ENCODE measurements around the gene KCTD15.

Gene KCTD15

GRCh38 chr19:33798681-33799111, 2.0 kb downstream of the KCTD15 start:
- DNase-seq, result peak; percentile 61

- DNase-seq, result no peak
These were observed 2.8 kb downstream of the KCTD15 start for GRCh38 chr19:33799476-33799875.

DNA sequence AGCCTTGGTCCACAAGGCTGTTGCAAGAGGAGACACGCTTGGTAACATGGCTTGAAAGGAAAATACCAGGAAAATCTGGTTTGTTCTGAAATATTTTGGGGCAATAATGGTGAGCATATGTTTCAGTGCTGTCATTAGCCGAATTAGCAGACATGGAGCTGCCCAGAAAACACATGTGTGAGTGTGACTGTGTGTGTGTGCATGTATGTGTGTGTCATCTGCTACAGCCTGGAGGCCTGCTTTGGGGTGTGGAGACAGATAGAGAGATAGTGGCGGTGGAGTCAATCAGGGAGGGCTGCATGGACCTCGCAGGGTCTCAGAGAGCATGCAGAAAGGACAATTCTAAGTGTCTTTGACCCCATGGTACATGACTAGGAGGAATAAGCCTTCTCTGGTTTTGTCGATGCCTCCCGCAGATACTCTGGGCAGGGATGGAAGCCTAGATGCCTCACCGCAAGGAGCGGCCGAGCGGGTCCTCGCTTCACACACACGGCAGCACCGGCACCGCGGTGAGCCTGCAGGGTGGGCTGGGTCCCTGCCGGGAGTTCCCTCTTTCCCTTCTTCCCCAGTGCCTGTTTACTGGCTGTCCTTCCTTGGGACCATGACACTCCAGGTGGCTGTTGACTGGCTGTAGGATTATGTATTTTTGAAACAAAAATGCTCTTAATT, 3.5 kb downstream of the KCTD15 start:
- DNase-seq, result no peak

DNA sequence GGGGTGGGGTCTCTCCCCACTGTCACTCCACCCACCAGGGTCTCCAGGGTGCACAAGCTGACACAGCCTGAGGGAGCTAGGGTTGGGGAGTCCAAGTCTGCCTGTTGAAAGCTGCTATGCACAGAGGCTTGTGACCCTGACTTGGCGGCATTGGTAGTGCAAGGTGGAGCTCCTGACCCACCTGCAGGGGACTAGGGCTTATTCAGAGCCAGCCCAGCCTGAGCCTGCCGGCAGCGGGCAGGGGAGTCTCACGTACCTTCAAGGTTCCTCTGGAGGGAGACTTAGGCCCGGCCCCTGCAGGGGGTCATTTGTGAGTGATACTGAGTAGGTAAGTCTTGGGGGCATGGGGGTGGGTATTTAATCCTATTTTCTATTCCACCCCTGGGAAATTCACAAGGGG, 4.7 kb downstream of the KCTD15 start:
- no peak for DNase-seq

DNA sequence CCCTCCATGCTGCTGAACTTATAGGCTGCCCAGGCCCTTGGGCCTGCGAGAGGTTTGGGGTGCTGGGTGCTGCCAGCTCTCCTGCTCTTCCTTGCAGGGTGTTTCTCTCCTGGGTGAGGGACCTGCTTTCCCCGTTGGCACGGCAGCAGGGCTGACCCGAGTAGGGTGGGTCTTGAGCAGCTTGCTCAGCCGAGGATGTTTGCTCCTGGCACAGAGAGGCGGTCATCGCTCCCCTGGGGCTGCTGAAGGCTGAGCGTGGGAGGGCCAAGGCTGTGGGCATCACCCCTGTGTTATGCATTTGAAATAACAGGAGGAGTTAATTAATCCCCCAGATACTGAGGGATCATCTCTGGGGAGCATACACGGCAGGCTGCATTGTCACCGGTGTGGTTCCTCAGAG, 5.3 kb downstream of the KCTD15 start:
- no peak for DNase-seq

DNA sequence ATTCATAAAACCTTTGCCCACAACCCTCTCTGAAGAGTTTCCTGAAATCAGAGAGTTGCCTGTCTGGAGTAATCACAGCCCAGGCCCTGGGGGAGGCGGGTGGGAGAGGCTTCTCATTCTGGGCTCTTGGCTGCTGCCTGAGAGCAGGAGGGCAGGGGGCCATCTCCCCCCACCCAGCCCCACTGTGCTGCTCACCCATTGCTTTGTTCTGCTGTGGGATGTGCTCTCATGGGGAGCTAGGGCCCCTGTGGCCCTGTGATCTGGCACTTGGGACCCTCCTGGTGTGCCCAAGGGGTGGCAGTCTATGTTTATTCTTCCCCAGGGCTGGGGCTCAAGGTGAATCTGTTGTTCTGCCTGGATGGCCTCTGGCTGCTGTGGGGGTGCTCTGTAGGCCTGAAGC, 6.1 kb downstream of the KCTD15 start:
- DNase-seq, result no peak

DNA sequence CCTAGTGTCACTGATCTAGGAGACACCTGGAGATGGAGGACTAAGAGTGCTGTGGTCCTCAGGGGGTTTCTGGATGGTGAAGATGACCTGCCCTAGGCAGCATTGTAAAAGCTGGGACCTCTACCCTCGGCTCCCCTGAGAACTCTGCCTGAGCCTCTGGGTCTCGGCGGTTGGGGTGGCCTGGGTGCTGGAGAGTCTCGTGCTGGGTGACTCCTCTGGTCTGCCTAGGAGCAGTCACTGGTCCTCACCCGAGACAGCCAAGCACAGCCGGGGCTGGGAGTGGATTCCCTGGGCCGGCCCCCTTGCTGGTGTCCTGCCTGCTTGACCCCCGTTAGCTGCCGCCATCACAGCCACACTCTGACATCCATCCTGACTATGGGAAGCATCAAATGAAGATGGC, 6.7 kb downstream of the KCTD15 start:
- DNase-seq, result no peak

- DNase-seq, result peak; percentile 78
These were observed 7.5 kb downstream of the KCTD15 start for GRCh38 chr19:33804021-33804799.

DNA sequence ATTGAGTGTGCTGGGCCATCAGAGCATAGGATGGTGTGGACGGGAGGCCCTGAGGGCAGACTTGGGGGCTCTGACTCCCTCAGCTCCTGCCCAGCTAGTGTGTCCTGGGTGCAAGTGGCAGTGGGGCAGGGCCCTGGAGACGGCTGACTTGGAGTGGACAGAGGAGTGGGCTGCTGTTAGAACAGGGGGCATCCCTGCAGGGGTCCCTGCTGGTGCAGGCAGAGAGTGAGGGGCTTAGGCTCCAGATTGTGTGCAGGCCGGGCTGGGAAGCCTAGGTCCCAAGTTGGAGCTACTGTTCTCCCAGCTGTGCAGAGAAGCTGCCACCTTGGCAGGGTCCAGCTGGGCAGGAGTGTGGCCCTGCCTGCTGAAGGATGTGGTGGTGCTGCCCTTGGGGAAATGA, 8.6 kb downstream of the KCTD15 start:
- no peak for DNase-seq

- no peak for DNase-seq
These were observed 9.3 kb downstream of the KCTD15 start for GRCh38 chr19:33805840-33806433.

- no peak for DNase-seq
These were observed 9.8 kb downstream of the KCTD15 start for GRCh38 chr19:33806434-33806881.

GRCh38 chr19:33808399-33808798, 11.7 kb downstream of the KCTD15 start:
- DNase-seq, result no peak

- DNase-seq, result peak; percentile 21
These were observed 13.3 kb downstream of the KCTD15 start for GRCh38 chr19:33809960-33810359.

DNA sequence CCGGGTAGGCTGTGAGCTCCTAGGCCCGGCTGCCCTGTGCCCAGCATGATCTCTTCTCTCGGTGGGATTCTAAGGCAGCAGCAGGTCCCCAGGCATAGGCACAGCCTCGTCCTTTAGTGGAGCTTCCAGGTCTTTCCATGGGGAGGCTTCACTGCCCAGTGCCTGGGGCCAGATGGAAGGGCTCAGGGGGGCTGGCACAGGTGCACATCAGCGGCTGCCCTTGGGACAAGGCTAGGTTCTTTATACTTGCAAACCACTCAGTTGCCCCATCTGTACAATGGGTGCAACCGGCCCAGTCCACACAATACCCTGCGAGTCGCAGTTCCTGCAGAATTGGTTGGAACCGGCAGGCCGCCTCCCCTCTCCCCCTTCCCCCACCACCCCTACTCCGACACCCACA, 14.2 kb downstream of the KCTD15 start:
- no peak for DNase-seq

DNA sequence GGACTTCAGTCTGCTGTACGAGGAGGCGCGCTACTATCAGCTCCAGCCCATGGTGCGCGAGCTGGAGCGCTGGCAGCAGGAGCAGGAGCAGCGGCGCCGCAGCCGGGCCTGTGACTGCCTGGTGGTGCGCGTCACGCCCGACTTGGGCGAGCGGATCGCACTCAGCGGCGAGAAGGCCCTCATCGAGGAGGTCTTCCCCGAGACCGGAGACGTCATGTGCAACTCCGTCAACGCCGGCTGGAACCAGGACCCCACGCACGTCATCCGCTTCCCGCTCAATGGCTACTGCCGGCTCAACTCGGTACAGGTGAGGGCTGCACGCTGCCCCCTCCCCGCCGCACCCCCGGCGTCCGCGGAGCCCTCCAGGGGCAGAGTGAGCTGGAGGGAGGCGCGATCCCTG, 14.6 kb downstream of the KCTD15 start:
- no peak for DNase-seq

GRCh38 chr19:33811736-33812387, 15.2 kb downstream of the KCTD15 start:
- DNase-seq, result peak; percentile 36

- DNase-seq, result no peak
These were observed 16.0 kb downstream of the KCTD15 start for GRCh38 chr19:33812388-33813330.

GRCh38 chr19:33813391-33814101, 16.9 kb downstream of the KCTD15 start:
- DNase-seq, result no peak

GRCh38 chr19:33814181-33815165, 17.8 kb downstream of the KCTD15 start:
- no peak for DNase-seq
